ENCODE results near the gene HAO2.
A peak's percentile ranks its signal among the peaks of the same experiment; 100 is the strongest.
"Not testable (repeated sequence)": the region's sequence is repeated elsewhere in the genome, so short reads cannot be mapped to it uniquely, and the experiment has no call there.

The HAO2 gene

GRCh38 chr1:119345398-119345797 is 23.2 kb upstream of the HAO2 start:
- no peak for DNase-seq (ENCODE audit: low spot score)

GRCh38 chr1:119347858-119348257 is 20.7 kb upstream of the HAO2 start:
- DNase-seq (ENCODE audit: low spot score): no peak

- no peak for DNase-seq (ENCODE audit: low spot score)
These were observed 19.6 kb upstream of the HAO2 start for GRCh38 chr1:119348941-119349340.

- DNase-seq (ENCODE audit: low spot score): not testable (repeated sequence)
These were observed 17.7 kb upstream of the HAO2 start for GRCh38 chr1:119350866-119351265.

- no peak for DNase-seq (ENCODE audit: low spot score)
These were observed 16.6 kb upstream of the HAO2 start for GRCh38 chr1:119351997-119352396.

- DNase-seq (ENCODE audit: low spot score): no peak
These were observed 14.7 kb upstream of the HAO2 start for GRCh38 chr1:119353836-119354235.

GRCh38 chr1:119358636-119359035 is 9.9 kb upstream of the HAO2 start:
- DNase-seq (ENCODE audit: low spot score): no peak

GRCh38 chr1:119359730-119360129 is 8.9 kb upstream of the HAO2 start:
- DNase-seq (ENCODE audit: low spot score): no peak

- no peak for DNase-seq (ENCODE audit: low spot score)
These were observed 7.4 kb upstream of the HAO2 start for GRCh38 chr1:119361205-119361604.

GRCh38 chr1:119361620-119362344 is 6.8 kb upstream of the HAO2 start:
- DNase-seq (ENCODE audit: low spot score): no peak

- no peak for DNase-seq (ENCODE audit: low spot score)
These were observed 5.4 kb upstream of the HAO2 start for GRCh38 chr1:119363162-119363561.

GRCh38 chr1:119364640-119365039 is 3.9 kb upstream of the HAO2 start:
- no peak for DNase-seq (ENCODE audit: low spot score)

- no peak for DNase-seq (ENCODE audit: low spot score)
These were observed 2.2 kb upstream of the HAO2 start for GRCh38 chr1:119366424-119366823.

- DNase-seq (ENCODE audit: low spot score): no peak
These were observed 1.0 kb upstream of the HAO2 start for GRCh38 chr1:119367432-119368124.

GRCh38 chr1:119370748-119371147 is 2.2 kb downstream of the HAO2 start:
- DNase-seq (ENCODE audit: low spot score): no peak

GRCh38 chr1:119371815-119372214 is 3.2 kb downstream of the HAO2 start:
- DNase-seq (ENCODE audit: low spot score): no peak

- peak; percentile 11 for DNase-seq (ENCODE audit: low spot score)
These were observed 4.0 kb downstream of the HAO2 start for GRCh38 chr1:119372503-119373086.

GRCh38 chr1:119373465-119373864 is 4.9 kb downstream of the HAO2 start:
- DNase-seq (ENCODE audit: low spot score): peak; percentile 42

GRCh38 chr1:119374208-119374874 is 5.8 kb downstream of the HAO2 start:
- peak; percentile 75 for DNase-seq (ENCODE audit: low spot score)

- DNase-seq (ENCODE audit: low spot score): no peak
These were observed 6.8 kb downstream of the HAO2 start for GRCh38 chr1:119375366-119375765.

- no peak for DNase-seq (ENCODE audit: low spot score)
These were observed 8.0 kb downstream of the HAO2 start for GRCh38 chr1:119376594-119376993.

- DNase-seq (ENCODE audit: low spot score): not testable (repeated sequence)
These were observed 9.0 kb downstream of the HAO2 start for GRCh38 chr1:119377594-119377993.

- DNase-seq (ENCODE audit: low spot score): no peak
These were observed 10.5 kb downstream of the HAO2 start for GRCh38 chr1:119379117-119379516.

All from LoVo (cell line).